HG03521 (cell line): ENCODE measurements around the gene TXLNG.

Experiments used
- ATAC-seq: cut with Tn5 transposase; IDR thresholded peaks from one replicate; pipeline ENCODE4 v1.9.1; 2021; ENCODE audit warnings: mild to moderate bottlenecking, moderate library complexity; ENCODE audit not compliant: unreplicated experiment

Gene TXLNG

DNA sequence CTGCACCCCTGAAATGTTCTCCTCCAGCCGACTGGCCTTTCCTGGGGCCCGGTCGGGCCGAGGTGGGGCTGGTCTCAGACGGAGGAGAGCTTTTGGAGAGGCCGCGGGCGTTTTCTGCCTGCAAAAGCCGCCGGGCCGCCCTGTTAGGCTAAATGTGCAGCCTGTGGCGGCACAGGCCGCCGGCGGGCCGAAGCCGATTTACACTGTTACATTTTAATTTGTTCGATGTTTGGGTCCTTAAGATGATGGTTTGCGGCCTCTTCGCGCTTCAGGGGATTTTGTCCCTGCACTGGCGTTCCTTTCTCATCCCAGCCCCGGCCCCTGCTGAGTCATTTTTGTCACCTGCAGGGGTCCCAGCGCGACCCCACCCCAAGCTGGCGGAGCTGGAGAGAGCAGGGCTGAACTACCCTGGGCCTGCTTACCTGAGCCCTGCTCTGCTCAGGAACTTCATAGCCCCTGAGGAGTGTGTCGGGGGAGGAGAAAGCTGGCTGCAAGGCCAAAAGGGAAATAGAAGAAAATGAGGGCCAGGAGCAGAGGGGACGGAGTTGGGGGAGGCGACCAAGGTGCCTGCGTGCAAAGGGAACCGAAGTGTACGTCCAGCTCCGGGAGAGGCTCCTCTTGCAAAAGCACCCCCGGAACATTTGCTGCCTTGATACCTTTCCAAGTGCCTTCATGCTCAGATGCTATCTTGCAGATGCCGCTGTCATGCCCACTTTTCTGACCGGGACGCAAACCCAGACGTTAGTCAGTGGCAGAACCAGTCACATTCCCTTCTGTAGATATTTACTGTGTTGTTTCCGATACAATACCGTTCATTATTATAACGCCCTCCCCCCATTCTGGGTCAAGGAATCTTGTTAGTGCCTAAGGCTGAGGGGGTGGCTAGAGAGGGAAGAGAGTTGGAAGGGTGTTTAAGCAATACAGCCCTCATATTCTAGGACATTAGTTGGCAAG, 84.9 kb downstream of the TXLNG start:
- ATAC-seq: peak; percentile 4

DNA sequence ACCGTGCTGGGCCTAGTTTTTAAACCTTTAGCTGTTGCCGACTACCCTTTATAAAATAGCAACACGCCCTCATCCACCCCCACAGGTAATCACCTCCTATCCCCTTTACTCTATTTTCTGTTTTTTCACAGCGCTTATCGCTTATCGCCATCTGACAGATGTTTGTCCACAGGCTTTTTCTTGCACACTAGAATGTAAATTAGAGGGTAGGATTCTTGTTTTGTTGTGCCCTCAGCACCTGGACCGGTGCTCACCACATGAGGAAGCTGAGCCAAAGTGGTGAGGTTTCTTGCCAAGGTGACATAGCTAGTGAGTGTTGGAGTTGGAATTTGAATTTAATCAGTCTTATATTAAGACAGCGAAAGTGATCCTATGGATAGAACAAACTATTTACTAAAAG, 86.8 kb downstream of the TXLNG start:
- ATAC-seq: no peak

DNA sequence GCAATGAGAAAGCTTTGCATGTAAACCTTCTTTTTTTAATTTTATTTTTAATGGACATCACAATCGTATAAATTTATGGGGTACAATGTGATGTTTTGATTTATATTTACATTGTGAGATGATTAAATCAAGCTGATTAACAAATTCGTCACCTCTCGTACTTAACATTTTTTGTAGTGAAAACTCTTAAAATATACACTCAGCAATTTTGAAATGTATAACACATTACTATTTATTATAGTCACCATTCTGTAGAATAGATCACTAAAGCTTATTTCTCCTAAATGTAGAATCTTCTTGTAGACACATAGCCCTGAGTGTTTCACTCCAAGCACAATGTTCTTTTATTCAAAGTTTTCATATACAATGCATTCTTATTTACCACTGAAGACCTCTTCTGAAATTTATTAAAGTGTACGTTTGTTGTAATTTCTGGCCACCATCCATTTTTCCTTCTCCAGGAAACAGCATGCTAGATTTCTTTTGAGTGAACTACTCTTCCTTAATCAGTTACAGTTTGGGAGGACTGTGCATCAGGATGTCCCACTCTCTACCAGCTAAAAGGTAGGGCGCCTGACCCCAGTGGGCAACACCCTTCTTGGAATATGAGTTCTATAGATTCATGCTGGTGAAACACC, 88.3 kb downstream of the TXLNG start:
- no peak for ATAC-seq

DNA sequence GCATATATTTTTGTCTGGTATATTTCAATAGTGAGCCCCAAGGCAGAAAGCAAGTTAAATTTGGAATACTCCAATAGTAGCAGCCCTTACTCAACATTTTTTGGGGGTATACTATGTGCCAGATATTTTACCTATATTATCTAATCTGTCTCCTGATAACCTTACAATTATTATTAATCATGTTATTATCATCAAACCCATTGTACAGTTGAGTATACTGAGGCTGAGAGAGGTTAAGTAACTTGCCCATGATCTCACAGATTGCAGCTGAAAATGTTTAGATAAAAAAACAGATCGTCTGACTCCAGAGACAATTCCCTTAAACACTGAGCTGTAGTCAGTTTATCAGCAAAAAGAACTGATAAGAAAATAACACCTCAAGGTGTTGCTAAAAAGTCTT, 90.4 kb downstream of the TXLNG start:
- ATAC-seq: no peak

DNA sequence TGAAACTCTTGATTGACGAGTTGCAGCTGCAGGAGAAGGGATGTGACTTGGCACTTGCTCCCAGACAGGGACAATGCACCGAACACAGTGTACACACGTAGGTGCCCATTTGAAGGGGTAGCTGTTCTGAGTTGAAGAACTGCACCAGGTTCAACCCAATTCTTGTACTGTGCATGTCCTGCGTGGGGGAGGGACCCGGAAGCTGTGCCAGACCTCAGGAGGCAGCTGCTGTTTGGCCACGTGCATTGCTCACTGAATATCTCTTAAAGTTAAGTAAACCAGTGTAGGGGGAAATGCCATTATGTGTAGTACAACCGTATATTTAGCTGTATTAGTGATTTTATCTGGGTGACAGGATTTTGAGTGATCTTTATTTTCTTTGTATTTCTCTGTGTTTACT, 95.9 kb downstream of the TXLNG start:
- no peak for ATAC-seq

DNA sequence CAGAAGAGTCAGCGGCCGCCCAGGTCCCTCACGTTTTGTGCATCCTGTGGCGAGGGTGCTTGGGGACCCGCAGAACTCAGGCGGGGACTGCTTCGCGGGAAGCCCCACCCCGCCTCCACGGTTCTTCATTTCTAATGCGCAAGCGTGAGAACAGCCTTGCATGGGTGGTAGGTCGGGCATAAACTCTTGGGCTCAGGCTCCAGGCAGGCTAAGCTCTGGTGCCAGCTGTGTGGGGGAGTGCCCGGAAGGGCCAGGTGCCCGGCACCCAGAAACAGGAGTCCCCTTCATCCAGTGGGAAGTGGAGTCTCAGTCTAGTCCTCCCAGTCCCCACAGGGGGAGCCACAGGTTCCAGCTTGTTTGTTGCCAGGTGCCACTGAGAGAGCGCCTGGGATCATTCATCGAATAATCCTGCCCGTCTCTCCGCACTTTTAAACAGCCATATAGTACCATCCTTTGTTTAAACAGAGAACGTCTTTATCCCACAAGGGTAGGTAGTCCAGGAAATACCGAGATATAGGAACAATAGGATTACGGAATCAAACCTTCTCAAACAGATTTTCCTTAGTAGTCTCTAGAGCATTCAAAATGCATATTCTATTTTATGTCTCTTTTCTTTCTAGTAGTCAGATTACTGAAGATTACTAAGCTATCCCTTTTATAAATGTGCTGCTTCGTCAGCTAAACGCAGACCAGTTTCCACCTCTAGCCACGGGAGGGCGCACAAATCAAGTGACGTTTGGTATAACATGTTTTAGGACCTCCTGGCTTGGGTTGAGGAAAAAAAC, 96.6 kb downstream of the TXLNG start:
- peak; percentile 60 for ATAC-seq

DNA sequence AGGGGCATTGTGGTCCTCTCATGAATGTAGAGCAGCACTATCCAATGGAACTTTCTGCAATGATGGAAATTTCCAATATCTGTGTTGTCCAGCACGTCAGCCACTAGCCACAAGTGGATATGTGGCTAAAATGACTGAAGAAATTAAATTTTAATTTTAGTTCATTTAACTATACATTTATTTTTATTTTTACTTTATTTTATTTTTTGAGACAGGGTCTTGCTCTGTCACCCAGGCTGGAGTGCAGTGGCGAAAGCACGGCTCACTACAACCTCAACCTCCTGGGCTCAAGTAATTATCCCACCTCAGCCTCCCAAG, 97.2 kb downstream of the TXLNG start:
- ATAC-seq: no peak

DNA sequence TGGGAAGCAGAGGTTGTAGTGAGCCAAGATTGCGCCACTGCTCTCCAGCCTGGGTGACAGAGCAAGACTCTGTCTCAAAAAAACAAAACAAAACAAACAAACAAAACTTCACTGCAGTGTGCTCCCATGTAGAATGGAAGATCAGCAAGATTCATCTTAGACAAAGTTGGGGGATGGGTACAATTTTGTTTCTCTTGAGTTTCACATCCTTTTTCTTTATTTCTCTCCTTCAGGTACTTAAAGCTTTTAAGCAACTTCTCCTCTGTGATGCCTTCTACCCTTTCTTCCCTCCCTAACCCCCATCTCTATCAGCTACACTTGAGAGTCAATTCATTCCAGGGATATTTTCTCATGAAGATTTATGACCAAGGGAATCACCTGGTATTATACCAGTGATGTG, 99.4 kb downstream of the TXLNG start:
- ATAC-seq: no peak

DNA sequence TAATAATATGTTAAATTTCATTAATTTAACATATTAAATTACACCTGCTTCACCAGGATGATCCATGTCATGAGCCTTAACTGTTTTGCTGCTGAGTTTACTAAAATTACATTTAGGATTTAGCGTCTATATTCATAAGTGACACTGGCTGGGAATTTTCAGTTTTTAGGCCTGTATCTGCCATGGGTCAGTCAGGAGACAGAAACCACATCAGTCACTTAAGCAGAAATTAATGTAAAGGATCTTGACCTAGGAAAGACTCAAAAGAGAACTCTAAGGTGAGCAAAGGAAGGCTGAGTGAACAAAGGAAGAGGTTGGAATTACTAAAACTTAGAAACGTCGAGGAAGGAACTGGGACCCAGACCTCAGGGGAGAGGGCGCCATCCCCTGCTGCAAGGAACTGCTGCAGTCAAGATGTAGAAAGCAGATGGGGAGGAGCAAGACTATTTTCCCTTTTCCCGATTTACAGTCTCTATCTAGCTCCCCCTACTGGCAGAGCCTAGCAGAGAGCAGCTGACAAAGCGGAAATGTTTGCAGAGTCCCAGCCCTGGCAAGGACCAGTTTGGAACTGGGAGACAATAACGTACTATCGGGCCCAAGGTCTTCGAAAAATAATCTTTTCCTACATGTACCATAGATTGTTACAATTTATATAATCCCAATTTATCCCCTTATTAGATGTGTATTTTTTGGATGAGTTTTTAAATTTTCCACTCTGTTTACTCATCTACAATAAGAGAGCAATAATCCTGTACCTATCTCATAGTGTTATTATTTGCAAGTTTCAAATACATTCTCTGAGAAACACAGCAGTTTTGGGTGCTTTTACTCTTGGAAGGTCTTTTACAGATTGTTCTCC, 106.5 kb downstream of the TXLNG start:
- ATAC-seq: no peak
